Epithelial cell of esophagus (primary cell): ENCODE data around the gene JAG1.

ENCODE experiments used
- DNase-seq: peaks from one replicate; pipeline ENCODE4 v3.0.0; 2010; ENCODE audit warnings: low read depth
- H3K4me3 ChIP-seq: 2 replicates; pipeline ENCODE4 v1.5.1; 2011; ENCODE audit warnings: mild to moderate bottlenecking, low read length, control low read depth
- CTCF ChIP-seq: IDR thresholded peaks from 2 replicates; pipeline ENCODE4 v1.5.1; 2011; ENCODE audit warnings: low read depth, mild to moderate bottlenecking, low read length, control low read depth, inconsistent platforms; ENCODE audit not compliant: insufficient read depth; ENCODE audit errors: missing control alignments

Gene JAG1

DNA sequence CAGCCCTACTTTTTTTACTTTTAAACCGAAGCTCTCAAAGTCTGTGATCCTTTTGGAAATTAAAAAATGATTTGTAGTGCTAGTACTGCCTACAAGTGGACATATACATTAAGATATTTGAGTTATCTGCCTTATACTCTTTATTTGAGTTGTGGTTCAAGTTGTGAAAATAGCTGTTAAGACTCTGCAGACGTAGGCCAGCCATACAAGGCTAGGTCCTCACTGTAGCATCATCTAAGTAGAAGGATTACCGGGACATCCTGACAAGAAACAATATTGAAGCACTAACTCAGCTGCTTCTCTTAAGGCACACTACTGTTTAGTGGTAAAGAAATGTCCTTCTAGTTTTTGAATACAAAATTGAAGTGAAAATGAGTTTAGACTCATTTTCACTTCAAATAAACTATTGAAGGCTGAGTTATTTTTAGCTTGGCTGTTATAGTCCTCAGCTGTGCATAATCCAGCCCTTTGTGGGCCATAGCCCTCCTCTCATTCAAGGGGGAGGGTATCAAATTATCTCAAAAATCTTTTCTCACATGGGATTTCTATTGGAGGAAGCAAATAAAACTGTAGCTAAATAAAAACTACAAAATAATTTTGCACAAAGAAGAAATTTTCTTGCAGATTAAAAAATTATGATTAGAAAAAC lies 68.1 kb downstream of the JAG1 start:
- no peak for TF ChIP-seq CTCF

DNA sequence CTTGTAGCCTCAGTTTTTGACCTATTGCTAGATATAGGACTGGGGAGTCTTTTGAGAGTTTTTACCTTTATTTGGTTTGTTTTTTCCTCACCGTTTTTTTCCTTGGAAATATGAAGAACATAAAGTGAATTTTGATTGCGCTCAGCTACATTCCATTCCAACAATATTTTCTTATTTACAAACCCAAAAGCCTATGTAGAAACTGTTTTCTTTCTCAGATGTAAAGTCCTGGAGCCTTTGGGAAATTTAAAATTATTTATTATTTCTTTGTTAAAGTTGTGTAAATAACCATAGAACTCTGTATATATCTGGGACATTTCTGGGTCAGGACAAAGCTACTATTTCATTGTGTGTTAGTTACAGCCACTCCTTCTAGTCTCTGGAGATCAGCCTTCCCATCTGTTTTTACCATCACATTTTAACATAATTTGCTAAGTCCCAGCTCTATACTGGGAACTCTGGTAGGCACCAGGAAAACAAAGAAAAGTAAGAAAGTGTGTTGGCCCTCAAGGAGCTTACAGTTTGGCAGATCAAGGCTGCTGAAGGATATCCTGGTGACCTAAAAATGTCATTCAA lies 68.8 kb downstream of the JAG1 start:
- no peak for TF ChIP-seq CTCF
- DNase-seq: no peak
- H3K4me3 ChIP-seq: no peak overlapping the region

More for the DNA sequence above, 68.1 kb downstream of the JAG1 start:
- DNase-seq: no peak
- H3K4me3 ChIP-seq: no peak overlapping the region

- no peak overlapping the region for H3K4me3 ChIP-seq
- TF ChIP-seq CTCF: no peak
- DNase-seq: peak; percentile 83
Measured at GRCh38 chr20:10603971-10604864, 69.6 kb downstream of the JAG1 start.

DNA sequence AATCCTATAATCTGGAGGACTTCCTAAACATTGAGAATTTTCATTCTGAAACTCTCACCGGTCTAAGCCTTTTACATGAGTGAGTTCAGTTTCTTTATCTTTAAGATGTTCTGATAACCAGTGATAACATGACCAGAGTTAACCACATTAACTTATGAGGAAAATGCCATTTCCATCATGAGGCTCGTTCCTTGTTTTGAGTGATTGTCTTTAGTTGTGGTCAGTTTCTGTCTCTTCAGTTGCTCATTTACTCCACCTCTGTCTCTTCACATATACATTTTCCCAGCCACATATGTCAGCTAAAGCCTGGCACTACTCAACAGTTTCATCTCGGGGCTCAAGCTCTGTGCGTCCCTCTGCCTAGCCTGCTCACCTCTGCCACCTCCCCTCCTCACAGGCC lies 70.4 kb downstream of the JAG1 start:
- DNase-seq: no peak

GRCh38 chr20:10602221-10602871 lies 71.5 kb downstream of the JAG1 start:
- no peak for TF ChIP-seq CTCF
- H3K4me3 ChIP-seq: no peak overlapping the region
- no peak for DNase-seq

More for the DNA sequence above, 70.4 kb downstream of the JAG1 start:
- no peak overlapping the region for H3K4me3 ChIP-seq
- no peak for TF ChIP-seq CTCF

DNA sequence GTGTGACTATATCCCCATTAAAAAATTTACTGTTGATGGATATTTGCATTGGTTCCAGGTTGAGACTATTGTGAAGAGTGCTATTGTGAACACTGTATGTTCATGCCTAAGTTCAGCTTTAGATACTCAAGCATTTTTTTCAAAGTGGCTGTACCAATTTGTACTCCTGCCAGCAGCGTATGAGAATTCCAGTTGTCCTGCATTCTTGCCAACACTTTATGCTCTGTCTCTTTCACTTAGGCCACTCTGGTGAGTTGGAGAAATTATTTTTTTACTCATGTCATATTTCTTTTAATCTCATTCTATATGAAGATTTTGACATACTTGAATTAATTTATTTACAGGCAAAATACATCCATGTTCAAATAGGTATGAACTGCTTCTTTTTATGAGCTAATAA lies 76.2 kb downstream of the JAG1 start:
- no peak for TF ChIP-seq CTCF
- no peak for DNase-seq
- no peak overlapping the region for H3K4me3 ChIP-seq
